Measurements from ENCODE around the gene SRSF1. TPM values are rescaled to one million over a fixed set of nuclear protein-coding genes. Genes with fewer than 3 reads are reported as not detected.

Gene SRSF1
- total and polyA plus RNA-seq, 2 of the 4 experiments (the other 2 are of a cell fraction), result 190 to 357 TPM

DNA sequence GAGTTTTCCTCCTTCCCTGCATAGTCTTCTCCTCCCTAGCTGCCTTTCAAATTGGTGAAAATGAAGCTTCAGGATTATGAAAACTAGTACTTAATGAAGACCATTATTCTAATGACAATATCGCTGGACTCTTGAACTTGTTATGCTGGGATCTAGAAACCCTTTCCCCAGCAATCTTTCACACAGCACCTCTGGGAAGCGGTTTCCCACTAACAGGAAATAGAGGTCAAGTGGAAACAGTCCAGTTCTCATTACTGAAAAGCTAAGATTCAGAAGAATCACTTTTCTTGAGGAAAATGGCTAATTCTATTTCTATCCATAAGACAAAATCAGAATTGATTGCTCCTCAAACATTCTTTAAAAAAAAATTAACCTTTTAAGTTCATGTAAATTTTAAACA lies 17.0 kb downstream of the SRSF1 start:
- no peaks in the 10 kb centered on the region for H3K9me3 ChIP-seq (ENCODE audit: control insufficient read depth, insufficient read depth, low read length)
- intact Hi-C loops (cut with micrococcal nuclease) (no loop called here), in situ Hi-C loops (cut with MboI; ENCODE audit: low sequenced_read_pairs) (no loop called here), dilution Hi-C loops (cut with HindIII; ENCODE audit: low sequenced_read_pairs, unreplicated experiment) (loop anchor here (25.0 kb wide), 1 partner anchor 128 kb away; the partner anchor contains the start of gene MRPS23)
- no peak overlapping the region for H3K9ac ChIP-seq (ENCODE audit: low read depth, low read length)
- no peak overlapping the region for H4K5ac ChIP-seq (ENCODE audit: low read depth, low read length)
- H2BK15ac ChIP-seq (ENCODE audit: low read depth, low read length), result no peak overlapping the region
- H4K20me1 ChIP-seq (ENCODE audit: insufficient read depth, low read length), result peaks cover 9% of the 10 kb centered on the region
- no peak overlapping the region for H4K8ac ChIP-seq (ENCODE audit: low read depth in 2 of 2, low read length in 2 of 2)
- H2AFZ ChIP-seq (replicated peaks; ENCODE audit: low read length, poor library complexity), result no peak overlapping the region
- H4K91ac ChIP-seq (ENCODE audit: insufficient read depth, low read depth, low read length), result no peak overlapping the region
- H2AK5ac ChIP-seq (ENCODE audit: low read depth, low read length), result no peak overlapping the region
- H3K27me3 ChIP-seq (ENCODE audit: control insufficient read depth, insufficient read depth, low read length), result no peaks in the 10 kb centered on the region
- no peaks in the 10 kb centered on the region for H3K36me3 ChIP-seq (ENCODE audit: control insufficient read depth, insufficient read depth, low read length)
- H3K18ac ChIP-seq (ENCODE audit: low read depth, low read length), result no peak overlapping the region
- no peak overlapping the region for H3K56ac ChIP-seq (ENCODE audit: extremely low read depth, insufficient read depth, low read length)
- no peak for TF ChIP-seq NFE2L2 (IDR thresholded peaks at IDR 0.05; ENCODE audit: low read depth, low read length)
- no peak for TF ChIP-seq MAFK (IDR thresholded peaks at IDR 0.05; ENCODE audit: low read depth, low read length)
- TF ChIP-seq BHLHE40 (IDR thresholded peaks at IDR 0.05; ENCODE audit: low read depth, low read length), result no peak
- no peak for TF ChIP-seq SMC3 (IDR thresholded peaks at IDR 0.05; ENCODE audit: low read depth, low read length)
- no peak for TF ChIP-seq FOS (IDR thresholded peaks at IDR 0.05; ENCODE audit: low read depth, low read length)
- TF ChIP-seq, protein P1, sequence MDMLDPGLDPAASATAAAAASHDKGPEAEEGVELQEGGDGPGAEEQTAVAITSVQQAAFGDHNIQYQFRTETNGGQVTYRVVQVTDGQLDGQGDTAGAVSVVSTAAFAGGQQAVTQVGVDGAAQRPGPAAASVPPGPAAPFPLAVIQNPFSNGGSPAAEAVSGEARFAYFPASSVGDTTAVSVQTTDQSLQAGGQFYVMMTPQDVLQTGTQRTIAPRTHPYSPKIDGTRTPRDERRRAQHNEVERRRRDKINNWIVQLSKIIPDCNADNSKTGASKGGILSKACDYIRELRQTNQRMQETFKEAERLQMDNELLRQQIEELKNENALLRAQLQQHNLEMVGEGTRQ (IDR thresholded peaks at IDR 0.05; ENCODE audit: low read depth, low read length), result no peak
- no peak for TF ChIP-seq MXI1 (IDR thresholded peaks at IDR 0.05; ENCODE audit: borderline replicate concordance, low read depth, low read length)
- no peak for TF ChIP-seq MAZ (IDR thresholded peaks at IDR 0.05; ENCODE audit: borderline replicate concordance, low read depth, low read length)
- no peak for TF ChIP-seq RAD21 (IDR thresholded peaks at IDR 0.05; ENCODE audit: low read length)
- TF ChIP-seq POLR2A (IDR thresholded peaks at IDR 0.05; ENCODE audit: low read depth, low read length), result no peak
- no peak for TF ChIP-seq RFX5 (IDR thresholded peaks at IDR 0.05; ENCODE audit: low read depth, low read length)
- TF ChIP-seq, protein P2, sequence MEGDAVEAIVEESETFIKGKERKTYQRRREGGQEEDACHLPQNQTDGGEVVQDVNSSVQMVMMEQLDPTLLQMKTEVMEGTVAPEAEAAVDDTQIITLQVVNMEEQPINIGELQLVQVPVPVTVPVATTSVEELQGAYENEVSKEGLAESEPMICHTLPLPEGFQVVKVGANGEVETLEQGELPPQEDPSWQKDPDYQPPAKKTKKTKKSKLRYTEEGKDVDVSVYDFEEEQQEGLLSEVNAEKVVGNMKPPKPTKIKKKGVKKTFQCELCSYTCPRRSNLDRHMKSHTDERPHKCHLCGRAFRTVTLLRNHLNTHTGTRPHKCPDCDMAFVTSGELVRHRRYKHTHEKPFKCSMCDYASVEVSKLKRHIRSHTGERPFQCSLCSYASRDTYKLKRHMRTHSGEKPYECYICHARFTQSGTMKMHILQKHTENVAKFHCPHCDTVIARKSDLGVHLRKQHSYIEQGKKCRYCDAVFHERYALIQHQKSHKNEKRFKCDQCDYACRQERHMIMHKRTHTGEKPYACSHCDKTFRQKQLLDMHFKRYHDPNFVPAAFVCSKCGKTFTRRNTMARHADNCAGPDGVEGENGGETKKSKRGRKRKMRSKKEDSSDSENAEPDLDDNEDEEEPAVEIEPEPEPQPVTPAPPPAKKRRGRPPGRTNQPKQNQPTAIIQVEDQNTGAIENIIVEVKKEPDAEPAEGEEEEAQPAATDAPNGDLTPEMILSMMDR (conservative IDR thresholded peaks at IDR 0.05; ENCODE audit: low read depth, low read length), result no peak
- TF ChIP-seq, protein P3, sequence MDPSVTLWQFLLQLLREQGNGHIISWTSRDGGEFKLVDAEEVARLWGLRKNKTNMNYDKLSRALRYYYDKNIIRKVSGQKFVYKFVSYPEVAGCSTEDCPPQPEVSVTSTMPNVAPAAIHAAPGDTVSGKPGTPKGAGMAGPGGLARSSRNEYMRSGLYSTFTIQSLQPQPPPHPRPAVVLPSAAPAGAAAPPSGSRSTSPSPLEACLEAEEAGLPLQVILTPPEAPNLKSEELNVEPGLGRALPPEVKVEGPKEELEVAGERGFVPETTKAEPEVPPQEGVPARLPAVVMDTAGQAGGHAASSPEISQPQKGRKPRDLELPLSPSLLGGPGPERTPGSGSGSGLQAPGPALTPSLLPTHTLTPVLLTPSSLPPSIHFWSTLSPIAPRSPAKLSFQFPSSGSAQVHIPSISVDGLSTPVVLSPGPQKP (IDR thresholded peaks at IDR 0.05; ENCODE audit: borderline replicate concordance, low read depth, low read length), result no peak
- no peak for TF ChIP-seq CEBPB (IDR thresholded peaks at IDR 0.05; ENCODE audit: low read depth, low read length)
- TF ChIP-seq RCOR1 (IDR thresholded peaks at IDR 0.05; ENCODE audit: insufficient replicate concordance, low read length), result no peak
- TF ChIP-seq CHD1 (IDR thresholded peaks at IDR 0.05; ENCODE audit: low read depth, low read length), result no peak
- no peak overlapping the region for H2AK9ac ChIP-seq (replicated peaks; ENCODE audit: low read depth, low read length, poor library complexity)
- DNase-seq (no peak), ATAC-seq (ENCODE audit: low read depth) (no peak)
- no TSS peak for BruUV-seq (replicated peaks)
- H2BK120ac ChIP-seq (ENCODE audit: low read depth, low read length), result no peak overlapping the region
- H2BK20ac ChIP-seq (ENCODE audit: low read depth, low read length), result no peak overlapping the region
- ChIA-PET POLR2A (ENCODE audit: unreplicated experiment) (interaction anchor here (1.0 to 1.4 kb wide), 4 partner anchors 11 to 120 kb away, joined by 3 to 7 read pairs (median 5); partner anchors contain the start of gene SRSF1), CTCF (interaction anchor here (0.6 to 2.0 kb wide), 2 partner anchors 9 to 147 kb away, joined by 3 to 8 read pairs; no protein-coding TSS in a partner anchor)
- H3K27ac ChIP-seq (ENCODE audit: insufficient read depth, low read length), result no peak overlapping the region
- peaks cover 10% of the 10 kb centered on the region for H3K4me1 ChIP-seq (ENCODE audit: control insufficient read depth, insufficient read depth, low read length)
- H3K4ac ChIP-seq (ENCODE audit: low read depth, low read length), result no peak overlapping the region
- no peak overlapping the region for H3K14ac ChIP-seq (replicated peaks; ENCODE audit: low read depth, low read length)
- H3K79me1 ChIP-seq (ENCODE audit: low read depth in 1 of 2, low read length in 2 of 2), result peaks cover 10 to 48% of the 10 kb centered on the region in 2 experiments; a peak in 3 of 4 replicates
- H3K23ac ChIP-seq (ENCODE audit: low read depth, low read length), result no peak overlapping the region
- no peak overlapping the region for H2BK5ac ChIP-seq (ENCODE audit: low read depth, low read length, poor library complexity, severe bottlenecking)
- no CpG with 5 or more reads among the region's 2 CpGs for WGBS, 2 experiments (ENCODE audit: extremely low coverage in 2 of 2, insufficient read length in 1 of 2)
- H3K9me1 ChIP-seq (ENCODE audit: insufficient read depth, low read length), result no peaks in the 10 kb centered on the region; the same call in 1 of the 2 replicates
- H3K4me2 ChIP-seq (ENCODE audit: low read depth, low read length), result no peak overlapping the region
- no peak overlapping the region for H3K4me3 ChIP-seq (ENCODE audit: insufficient read depth, low read depth, low read length)

Measured in IMR-90 (cell line).